HEK293T (cell line): ENCODE measurements around the gene RNU5D-1.

Experiments
- CTCF ChIA-PET: fragments of 350-600 bp; formaldehyde crosslinking; extraction: SDS; loops from one replicate; lab custom pipeline; 2021; ENCODE audit warnings: antibody characterized with exemption, inconsistent platforms; lab: Yijun Ruan, JAX
- POLR2A ChIA-PET: fragments of 350-600 bp; formaldehyde crosslinking; extraction: SDS; loops from one replicate; lab custom pipeline; 2020; ENCODE audit warnings: antibody characterized with exemption, inconsistent platforms; lab: Yijun Ruan, JAX
- DNase-seq: peaks from one replicate; pipeline ENCODE4 v3.0.0; 2012; ENCODE audit warnings: mixed read lengths; ENCODE audit errors: extremely low spot score
- ARNT ChIP-seq: fragments of 450-650 bp; IDR thresholded peaks from 2 replicates; pipeline ENCODE4 v1.6.1; 2017; ENCODE audit warnings: mild to moderate bottlenecking
- BHLHE40 ChIP-seq: fragments of 450-650 bp; IDR thresholded peaks from 2 replicates; pipeline ENCODE4 v1.6.1; 2016; ENCODE audit warnings: mild to moderate bottlenecking, moderate library complexity, borderline replicate concordance
- CTBP1 ChIP-seq: fragments of 450-650 bp; IDR thresholded peaks from 2 replicates; pipeline ENCODE4 v1.6.1; 2016; ENCODE audit warnings: borderline replicate concordance
- ELF4 ChIP-seq: fragments of 450-650 bp; IDR thresholded peaks from 2 replicates; pipeline ENCODE4 v1.6.1; 2017; ENCODE audit warnings: antibody characterized with exemption
- FOXA1 ChIP-seq: fragments of 450-650 bp; IDR thresholded peaks from 2 replicates; pipeline ENCODE4 v1.6.1; 2016; ENCODE audit warnings: mild to moderate bottlenecking
- FOXK2 ChIP-seq: fragments of 450-650 bp; IDR thresholded peaks from 2 replicates; pipeline ENCODE4 v1.6.1; 2016; ENCODE audit warnings: mild to moderate bottlenecking
- FOXM1 ChIP-seq: fragments of 450-650 bp; IDR thresholded peaks from 2 replicates; pipeline ENCODE4 v1.6.1; 2017; ENCODE audit warnings: mild to moderate bottlenecking, borderline replicate concordance
- HDGF ChIP-seq: fragments of 450-650 bp; IDR thresholded peaks from 2 replicates; pipeline ENCODE4 v1.6.1; 2017; ENCODE audit warnings: antibody characterized with exemption, borderline replicate concordance
- L3MBTL2 ChIP-seq: fragments of 450-650 bp; conservative IDR thresholded peaks from 2 replicates; pipeline ENCODE4 v1.6.1; 2016; ENCODE audit warnings: mild to moderate bottlenecking
- LEF1 ChIP-seq: fragments of 450-650 bp; IDR thresholded peaks from 2 replicates; pipeline ENCODE4 v1.6.1; 2017; ENCODE audit warnings: mild to moderate bottlenecking, borderline replicate concordance
- NFRKB ChIP-seq: fragments of 450-650 bp; IDR thresholded peaks from 2 replicates; pipeline ENCODE4 v1.6.1; 2016; ENCODE audit warnings: mild to moderate bottlenecking, moderate library complexity
- PKNOX1 ChIP-seq: fragments of 450-650 bp; IDR thresholded peaks from 2 replicates; pipeline ENCODE4 v1.6.1; 2016
- SP1 ChIP-seq: fragments of 450-650 bp; IDR thresholded peaks from 2 replicates; pipeline ENCODE4 v1.6.1; 2017
- SUZ12 ChIP-seq: fragments of 450-650 bp; IDR thresholded peaks from 2 replicates; pipeline ENCODE4 v1.6.1; 2016; ENCODE audit warnings: mild to moderate bottlenecking
- TARDBP ChIP-seq: fragments of 450-650 bp; IDR thresholded peaks from 2 replicates; pipeline ENCODE4 v1.6.1; 2016
- ZNF384 ChIP-seq: fragments of 450-650 bp; IDR thresholded peaks from 2 replicates; pipeline ENCODE4 v1.6.1; 2016

The RNU5D-1 gene

GRCh38 chr1:44759077-44759476 is 28.1 kb upstream of the RNU5D-1 start:
- ChIA-PET CTCF (no interaction called here), POLR2A (interaction anchor here (1.0 to 3.1 kb wide), 5 partner anchors 12 to 37 kb away, joined by 3 to 17 read pairs (median 5); partner anchors contain the start of gene RPS8)
- TF ChIP-seq LEF1 (no peak), PKNOX1 (no peak), ARNT (no peak), ELF4 (no peak), HDGF (no peak), FOXM1 (no peak), FOXA1 (no peak), BHLHE40 (no peak), FOXK2 (no peak), TARDBP (no peak), ZNF384 (no peak), CTBP1 (no peak), NFRKB (no peak), SUZ12 (no peak), L3MBTL2 (no peak), SP1 (no peak)
- DNase-seq: no peak

- TF ChIP-seq SP1: no peak
- ChIA-PET CTCF (no interaction called here), POLR2A (interaction anchor here (0.7 to 3.1 kb wide), 3 partner anchors 18 to 35 kb away, joined by 3 to 17 read pairs (median 3); partner anchors contain the start of gene RPS8)
- no peak for DNase-seq
These were observed 26.4 kb upstream of the RNU5D-1 start for GRCh38 chr1:44757420-44757819.

- ChIA-PET CTCF (interaction anchor here (0.6 to 0.7 kb wide), 2 partner anchors 17 to 26 kb away, joined by 3 read pairs; no protein-coding TSS in a partner anchor), POLR2A (interaction anchor here (1.3 to 3.2 kb wide), 3 partner anchors 18 to 27 kb away, joined by 4 to 17 read pairs (median 6); partner anchors contain the start of gene RPS8)
- no peak for TF ChIP-seq FOXK2
- no peak for TF ChIP-seq BHLHE40
- TF ChIP-seq TARDBP: no peak
- no peak for TF ChIP-seq FOXA1
- TF ChIP-seq SUZ12: no peak
- TF ChIP-seq ELF4: no peak
- TF ChIP-seq NFRKB: no peak
- TF ChIP-seq LEF1: no peak
- TF ChIP-seq SP1: no peak
- TF ChIP-seq ARNT: no peak
- TF ChIP-seq CTBP1: no peak
- no peak for TF ChIP-seq FOXM1
- TF ChIP-seq L3MBTL2: no peak
- no peak for TF ChIP-seq HDGF
- no peak for TF ChIP-seq ZNF384
- no peak for TF ChIP-seq PKNOX1
- no peak for DNase-seq
These were observed 16.9 kb upstream of the RNU5D-1 start for GRCh38 chr1:44747878-44748277.

- TF ChIP-seq FOXM1: no peak
- TF ChIP-seq LEF1: no peak
- TF ChIP-seq BHLHE40: no peak
- TF ChIP-seq ZNF384: no peak
- TF ChIP-seq FOXA1: no peak
- TF ChIP-seq TARDBP: no peak
- no peak for TF ChIP-seq SUZ12
- TF ChIP-seq ARNT: no peak
- no peak for TF ChIP-seq SP1
- TF ChIP-seq L3MBTL2: no peak
- no peak for TF ChIP-seq NFRKB
- TF ChIP-seq HDGF: no peak
- TF ChIP-seq ELF4: no peak
- TF ChIP-seq FOXK2: no peak
- no peak for TF ChIP-seq CTBP1
- no peak for DNase-seq
- CTCF ChIA-PET: interaction anchor here (0.6 to 2.2 kb wide), 2 partner anchors 12 to 1276 kb away, joined by 3 to 9 read pairs; partner anchors contain the start of gene RNU5D-1
- POLR2A ChIA-PET: interaction anchor here (1.2 to 2.0 kb wide), 3 partner anchors 21 to 76 kb away, joined by 3 to 12 read pairs (median 7); partner anchors contain the start of gene RPS8
These were observed 12.2 kb upstream of the RNU5D-1 start for GRCh38 chr1:44743211-44743610.

- ChIA-PET CTCF (interaction anchor here (0.9 to 1.4 kb wide), 2 partner anchors 9 to 96 kb away, joined by 3 to 6 read pairs; partner anchors contain the start of gene RNU5D-1), POLR2A (interaction anchor here (1.0 to 2.5 kb wide), 3 partner anchors 9 to 35 kb away, joined by 7 to 12 read pairs (median 8); partner anchors contain the start of genes RNU5D-1 and RPS8)
- no peak for DNase-seq
- TF ChIP-seq BHLHE40 (no peak), ELF4 (no peak), ZNF384 (no peak), SUZ12 (no peak), NFRKB (no peak), TARDBP (no peak), L3MBTL2 (no peak), FOXA1 (no peak), ARNT (no peak), LEF1 (no peak), SP1 (no peak), FOXK2 (no peak), FOXM1 (no peak), PKNOX1 (no peak), CTBP1 (no peak), HDGF (no peak)
These were observed 9.2 kb upstream of the RNU5D-1 start for GRCh38 chr1:44740179-44740617.
